ENCODE measurements around the gene PPP2R2C. TPM values are rescaled to one million over a fixed set of nuclear protein-coding genes. Genes with fewer than 3 reads are reported as not detected.

The PPP2R2C gene
- total and polyA plus RNA-seq, 9 of the 15 experiments (the other 6 are each of a cell fraction or from before 2014, with no cell fraction given), result 0.04 to 0.06 TPM; not detected in 7

- TF ChIP-seq CHAMP1 (IDR thresholded peaks at IDR 0.05) (no peak), ZNF24 (IDR thresholded peaks at IDR 0.05) (no peak)
These were observed 76.8 kb downstream of the PPP2R2C start (continued) for GRCh38 chr4:6395466-6396228.

- Histone ChIP-seq H3K4me3 (no peak overlapping the region), H3K79me2 (ENCODE audit: control insufficient read depth, insufficient read depth, low read length) (no peaks in the 10 kb centered on the region), H3K9ac (ENCODE audit: insufficient read depth in 1 of 2, low read depth in 2 of 2, low read length in 2 of 2) (no peak overlapping the region), H3K9me3 (replicated peaks; ENCODE audit: control insufficient read depth, insufficient read depth, low read depth, low read length) (no peaks in the 10 kb centered on the region), H3K36me3 (ENCODE audit: control insufficient read depth, insufficient read depth, low read length) (no peaks in the 10 kb centered on the region), H3K27me3 (ENCODE audit: control insufficient read depth in 2 of 2, insufficient read depth in 2 of 2, low read length in 2 of 2) (peaks cover 5 to 50% of the 10 kb centered on the region in 2 experiments; a peak in 3 of 5 replicates), H4K20me1 (replicated peaks; ENCODE audit: control insufficient read depth, insufficient read depth, low read length) (no peaks in the 10 kb centered on the region; the same call in none of the 2 replicates), H3K4me2 (ENCODE audit: insufficient read depth, low read length) (no peak overlapping the region), H3K9me1 (ENCODE audit: control insufficient read depth, insufficient read depth, low read length) (no peaks in the 10 kb centered on the region), H2AFZ (ENCODE audit: low read depth, low read length) (no peak overlapping the region), H3K27ac (ENCODE audit: extremely low read depth, low read depth, low read length) (no peak overlapping the region), H3K4me1 (replicated peaks in 1 of 2; ENCODE audit: control insufficient read depth in 2 of 2, insufficient read depth in 2 of 2, low read length in 2 of 2) (peaks cover 0 to 4% of the 10 kb centered on the region in 2 experiments; a peak in 2 of 5 replicates)
- ATAC-seq (no peak), FAIRE-seq (no peak), DNase-seq (ENCODE audit: extremely low read depth in 1 of 4, low spot score in 3 of 4) (no peak)
- BruUV-seq (replicated peaks), result no TSS peak
- in situ Hi-C loops (cut with MboI), result no loop called here
- CTCF ChIA-PET (ENCODE audit: low intra/inter-chr PET ratio), result no interaction called here
- 5% methylated on average over 10 of the region's 11 CpGs for WGBS (ENCODE audit: insufficient coverage, low coverage, missing lambda C conversion rate)
- intact Hi-C loops (cut with micrococcal nuclease), result no loop called here
- POLR2A ChIA-PET, result interaction anchor here (0.6 kb wide), 1 partner anchor 64 kb away, joined by 3 read pairs; no protein-coding TSS in a partner anchor
- TF ChIP-seq ZNF318 (IDR thresholded peaks at IDR 0.05; ENCODE audit: borderline replicate concordance in 1 of 2, low read depth in 1 of 2) (no peak), RAD21 (CRISPR knock-in tag; conservative IDR thresholded peaks at IDR 0.05 in 1 of 2, IDR thresholded peaks at IDR 0.05 in 1 of 2) (no peak), ZNF395 (CRISPR knock-in tag; IDR thresholded peaks at IDR 0.05) (no peak), ZNF79 (CRISPR knock-in tag; IDR thresholded peaks at IDR 0.05; ENCODE audit: low read depth) (no peak)
These were observed 77.7 kb downstream of the PPP2R2C start for GRCh38 chr4:6394671-6395081.
